HG03196 (cell line): ENCODE results near the gene TMEM116.
"Not testable (repeated sequence)": the region's sequence is repeated elsewhere in the genome, so short reads cannot be mapped to it uniquely, and the experiment has no call there.

Source experiments
- ATAC-seq: cut with Tn5 transposase; IDR thresholded peaks from one replicate; pipeline ENCODE4 v1.9.1; 2021; ENCODE audit not compliant: unreplicated experiment

The TMEM116 gene

GRCh38 chr12:112012775-112013600 is at the start of gene TMEM116, which contains the start of gene ERP29:
TSS of gene TMEM116 (minus strand) at chr12:112013165. CDS start at chr12:112005270, 7,895 bp downstream.
TSS of gene ERP29 (plus strand) at chr12:112013426. CDS start at chr12:112013466, 40 bp downstream.
- peak; percentile 74 for ATAC-seq

GRCh38 chr12:112061137-112061536 is 48.2 kb upstream of the TMEM116 start:
- no peak for ATAC-seq

- no peak for ATAC-seq
These were observed 36.4 kb upstream of the TMEM116 start for GRCh38 chr12:112049351-112049750.

GRCh38 chr12:112046003-112046402 is 33.0 kb upstream of the TMEM116 start:
- ATAC-seq: no peak

- ATAC-seq: not testable (repeated sequence)
These were observed 23.6 kb upstream of the TMEM116 start for GRCh38 chr12:112036614-112037013.

GRCh38 chr12:112035219-112035785 is 22.3 kb upstream of the TMEM116 start:
- no peak for ATAC-seq

GRCh38 chr12:112032292-112032691 is 19.3 kb upstream of the TMEM116 start:
- ATAC-seq: no peak

GRCh38 chr12:112031472-112031871 is 18.5 kb upstream of the TMEM116 start:
- no peak for ATAC-seq

- ATAC-seq: no peak
These were observed 16.3 kb upstream of the TMEM116 start for GRCh38 chr12:112029301-112029700.

- ATAC-seq: no peak
These were observed 12.9 kb upstream of the TMEM116 start for GRCh38 chr12:112025808-112026375.

- ATAC-seq: no peak
These were observed 10.9 kb upstream of the TMEM116 start for GRCh38 chr12:112023759-112024396.

- no peak for ATAC-seq
These were observed 9.5 kb upstream of the TMEM116 start for GRCh38 chr12:112022241-112023016.

- ATAC-seq: no peak
These were observed 8.0 kb upstream of the TMEM116 start for GRCh38 chr12:112020947-112021457.

- ATAC-seq: no peak
These were observed 5.7 kb upstream of the TMEM116 start for GRCh38 chr12:112018571-112019237.

- no peak for ATAC-seq
These were observed 4.1 kb upstream of the TMEM116 start for GRCh38 chr12:112017041-112017440.

- no peak for ATAC-seq
These were observed 3.0 kb upstream of the TMEM116 start for GRCh38 chr12:112015938-112016337.

- peak; percentile 26 for ATAC-seq
These were observed 837 bp upstream of the TMEM116 start for GRCh38 chr12:112013601-112014402.

- ATAC-seq: no peak
These were observed 1.3 kb downstream of the TMEM116 start for GRCh38 chr12:112011685-112012084.
